AG09319 (cell line): ENCODE measurements around the gene RNF181.

Source experiments
- DNase-seq: peaks from one replicate; pipeline ENCODE4 v3.0.0-alpha.2; 2010; ENCODE audit warnings: low read depth; ENCODE audit errors: extremely low read depth
- CTCF ChIP-seq: IDR thresholded peaks from 2 replicates; pipeline ENCODE4 v1.5.1; 2011; ENCODE audit warnings: low read depth, mild to moderate bottlenecking, inconsistent platforms, low read length, moderate library complexity

The RNF181 gene

GRCh38 chr2:85595301-85596025 lies at the start of gene RNF181:
Gene RNF181, plus strand, starts transcription at chr2:85595745. Its CDS starts 19 bp downstream, at chr2:85595764.
- no peak for TF ChIP-seq CTCF
- peak; percentile 96 for DNase-seq

GRCh38 chr2:85545780-85546240 lies 49.7 kb upstream of the RNF181 start:
- no peak for TF ChIP-seq CTCF
- DNase-seq: no peak

GRCh38 chr2:85547089-85547858 lies 48.3 kb upstream of the RNF181 start:
- TF ChIP-seq CTCF: no peak
- no peak for DNase-seq

GRCh38 chr2:85547859-85548607 lies 47.5 kb upstream of the RNF181 start:
- DNase-seq: no peak
- TF ChIP-seq CTCF: no peak

GRCh38 chr2:85548608-85548900 lies 47.0 kb upstream of the RNF181 start:
- no peak for DNase-seq
- no peak for TF ChIP-seq CTCF

- TF ChIP-seq CTCF: no peak
- DNase-seq: no peak
These were observed 46.5 kb upstream of the RNF181 start for GRCh38 chr2:85549095-85549494.

GRCh38 chr2:85549826-85550225 lies 45.7 kb upstream of the RNF181 start:
- TF ChIP-seq CTCF: no peak
- peak; percentile 81 for DNase-seq
